HL-60 (cell line): ENCODE data around the gene CSF1R.

Experiments
- GABPA ChIP-seq: IDR thresholded peaks from 2 replicates; pipeline ENCODE4 v1.6.1; 2012; ENCODE audit warnings: low read depth
- POLR2AphosphoS5 ChIP-seq: IDR thresholded peaks from 2 replicates; pipeline ENCODE4 v1.6.1; 2012; ENCODE audit warnings: low read depth
- TF ChIP-seq, protein P1 (sequence below): IDR thresholded peaks from one replicate; pipeline ENCODE4 v1.5.1; 2011; ENCODE audit warnings: low read length, control low read depth, inconsistent platforms; ENCODE audit not compliant: insufficient read depth

DNA sequence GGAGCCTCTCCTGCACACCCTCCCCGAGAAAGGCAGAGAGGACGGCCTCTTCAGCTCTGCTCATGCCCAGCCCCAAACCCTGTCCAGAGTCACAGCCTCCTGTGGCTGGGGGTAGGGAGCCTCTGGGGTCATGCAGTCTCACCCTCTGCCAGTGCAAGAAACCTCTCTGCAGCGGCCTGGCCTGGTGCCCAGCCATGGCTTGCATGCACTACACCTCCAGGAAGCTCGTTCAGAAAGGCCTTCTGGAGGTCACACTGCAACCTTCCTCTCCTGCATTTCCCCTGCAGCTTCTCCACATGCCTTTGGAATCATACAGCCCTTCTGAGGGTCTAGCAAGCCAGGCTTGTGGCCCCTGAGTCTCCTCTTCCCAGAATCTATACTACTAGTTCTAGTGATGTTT is 17.9 kb downstream of the CSF1R start:
- TF ChIP-seq, protein P1, sequence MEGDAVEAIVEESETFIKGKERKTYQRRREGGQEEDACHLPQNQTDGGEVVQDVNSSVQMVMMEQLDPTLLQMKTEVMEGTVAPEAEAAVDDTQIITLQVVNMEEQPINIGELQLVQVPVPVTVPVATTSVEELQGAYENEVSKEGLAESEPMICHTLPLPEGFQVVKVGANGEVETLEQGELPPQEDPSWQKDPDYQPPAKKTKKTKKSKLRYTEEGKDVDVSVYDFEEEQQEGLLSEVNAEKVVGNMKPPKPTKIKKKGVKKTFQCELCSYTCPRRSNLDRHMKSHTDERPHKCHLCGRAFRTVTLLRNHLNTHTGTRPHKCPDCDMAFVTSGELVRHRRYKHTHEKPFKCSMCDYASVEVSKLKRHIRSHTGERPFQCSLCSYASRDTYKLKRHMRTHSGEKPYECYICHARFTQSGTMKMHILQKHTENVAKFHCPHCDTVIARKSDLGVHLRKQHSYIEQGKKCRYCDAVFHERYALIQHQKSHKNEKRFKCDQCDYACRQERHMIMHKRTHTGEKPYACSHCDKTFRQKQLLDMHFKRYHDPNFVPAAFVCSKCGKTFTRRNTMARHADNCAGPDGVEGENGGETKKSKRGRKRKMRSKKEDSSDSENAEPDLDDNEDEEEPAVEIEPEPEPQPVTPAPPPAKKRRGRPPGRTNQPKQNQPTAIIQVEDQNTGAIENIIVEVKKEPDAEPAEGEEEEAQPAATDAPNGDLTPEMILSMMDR, result no peak
- TF ChIP-seq POLR2AphosphoS5 (no peak), GABPA (no peak)
